GM23338 (cell line): ENCODE data around the gene CASS4. TPM values are rescaled to one million over a fixed set of nuclear protein-coding genes. Genes with fewer than 3 reads are reported as not detected.

Source experiments
- ATAC-seq: fragments of 200-7000 bp; cut with Tn5 transposase; 3 replicates; pipeline ENCODE4 v1.9.1; 2020
- DNase-seq: peaks from one replicate; pipeline ENCODE4 v3.0.0-alpha.2; 2015; ENCODE audit warnings: low spot score
- H2AFZ ChIP-seq: fragments of 200-600 bp; sonication (generic); 2 replicates; pipeline ENCODE4 v1.8.0; 2016; ENCODE audit warnings: antibody characterized with exemption, mild to moderate bottlenecking, moderate library complexity
- H3F3A ChIP-seq: fragments of 200-600 bp; sonication (generic); replicated peaks from 2 replicates; pipeline ENCODE4 v1.8.0; 2017; ENCODE audit warnings: antibody characterized with exemption, mixed run types, low read depth
- H3K27ac ChIP-seq: fragments of 200-600 bp; sonication (generic); 2 replicates; pipeline ENCODE4 v1.6.1; 2016; ENCODE audit warnings: low read depth
- H3K27me3 ChIP-seq: fragments of 200-600 bp; sonication (generic); 2 replicates; pipeline ENCODE4 v1.8.0; 2016; ENCODE audit warnings: mild to moderate bottlenecking, mixed run types, moderate library complexity; ENCODE audit not compliant: insufficient read depth
- H3K36me3 ChIP-seq: fragments of 200-600 bp; sonication (generic); 2 replicates; pipeline ENCODE4 v1.8.0; 2016; ENCODE audit warnings: mild to moderate bottlenecking; ENCODE audit not compliant: insufficient read depth
- H3K4me1 ChIP-seq: fragments of 200-600 bp; sonication (generic); 2 replicates; pipeline ENCODE4 v1.8.0; 2016; ENCODE audit warnings: mild to moderate bottlenecking, moderate library complexity; ENCODE audit not compliant: insufficient read depth
- H3K4me2 ChIP-seq: fragments of 200-600 bp; sonication (generic); 2 replicates; pipeline ENCODE4 v1.7.1; 2017; ENCODE audit warnings: mixed run types
- H3K4me3 ChIP-seq: fragments of 200-600 bp; sonication (generic); 2 replicates; pipeline ENCODE4 v1.6.1; 2016; ENCODE audit warnings: mixed run types
- H3K79me2 ChIP-seq: fragments of 200-600 bp; sonication (generic); replicated peaks from 2 replicates; pipeline ENCODE4 v1.8.0; 2017; ENCODE audit warnings: mild to moderate bottlenecking; ENCODE audit not compliant: insufficient read depth
- H3K9me2 ChIP-seq: fragments of 200-600 bp; sonication (generic); 2 replicates; pipeline ENCODE4 v1.8.0; 2017; ENCODE audit not compliant: insufficient read depth
- H4K20me1 ChIP-seq: fragments of 200-600 bp; sonication (generic); replicated peaks from 2 replicates; pipeline ENCODE4 v1.8.0; 2017; ENCODE audit warnings: mild to moderate bottlenecking; ENCODE audit not compliant: insufficient read depth
- H3K27ac Mint-ChIP-seq: 2 replicates; pipeline ENCODE4 v1.8.0; 2020; ENCODE audit warnings: inconsistent platforms, mild to moderate bottlenecking, moderate library complexity, mixed read lengths
- H3K27me3 Mint-ChIP-seq: 3 replicates; pipeline ENCODE4 v1.8.0; 2022; ENCODE audit warnings: low read depth, mild to moderate bottlenecking, moderate library complexity, mixed read lengths, inconsistent platforms; ENCODE audit not compliant: insufficient read depth, poor library complexity
- H3K36me3 Mint-ChIP-seq: 3 replicates; pipeline ENCODE4 v1.8.0; 2021; ENCODE audit warnings: low read depth, mild to moderate bottlenecking, inconsistent platforms, moderate library complexity, mixed read lengths
- H3K4me1 Mint-ChIP-seq: 3 replicates; pipeline ENCODE4 v1.8.0; 2020; ENCODE audit warnings: mild to moderate bottlenecking, inconsistent platforms, mixed read lengths
- H3K4me3 Mint-ChIP-seq: 3 replicates; pipeline ENCODE4 v1.8.0; 2021; ENCODE audit warnings: moderate library complexity, mild to moderate bottlenecking, inconsistent platforms, mixed read lengths
- H3K9me3 Mint-ChIP-seq: 3 replicates; pipeline ENCODE4 v1.8.0; 2020; ENCODE audit warnings: moderate library complexity, mild to moderate bottlenecking, inconsistent platforms, mixed read lengths
- CREB1 ChIP-seq: fragments of 250-450 bp; sonication (Bioruptor Pico); IDR thresholded peaks from 2 replicates; pipeline ENCODE4 v1.5.0; 2020; ENCODE audit warnings: low read depth, mild to moderate bottlenecking, moderate library complexity
- EZH2 ChIP-seq: fragments of 200-600 bp; sonication (generic); IDR thresholded peaks from one replicate; pipeline ENCODE4 v1.8.0; 2017; ENCODE audit warnings: antibody characterized with exemption, mild to moderate bottlenecking, low read depth; ENCODE audit not compliant: unreplicated experiment
- EZH2phosphoT487 ChIP-seq: fragments of 200-600 bp; sonication (generic); IDR thresholded peaks from one replicate; pipeline ENCODE4 v1.8.1; 2018; ENCODE audit warnings: antibody characterized with exemption; ENCODE audit not compliant: unreplicated experiment
- JUNB ChIP-seq: IDR thresholded peaks from one replicate; pipeline ENCODE4 v1.6.1; 2016; ENCODE audit warnings: antibody characterized with exemption; ENCODE audit not compliant: unreplicated experiment
- NANOG ChIP-seq: IDR thresholded peaks from 2 replicates; pipeline ENCODE4 v1.6.1; 2016; ENCODE audit warnings: antibody characterized with exemption, borderline replicate concordance
- POLR2AphosphoS5 ChIP-seq: IDR thresholded peaks from 2 replicates; pipeline ENCODE4 v1.6.1; 2016; ENCODE audit warnings: antibody characterized with exemption, low read depth
- STAT1 ChIP-seq: IDR thresholded peaks from one replicate; pipeline ENCODE4 v1.6.1; 2016; ENCODE audit warnings: antibody characterized with exemption; ENCODE audit not compliant: unreplicated experiment
- ZNF114 ChIP-seq: fragments of 250-450 bp; sonication (Bioruptor Pico); IDR thresholded peaks from 2 replicates; pipeline ENCODE4 v1.5.0; 2020; ENCODE audit warnings: mild to moderate bottlenecking, moderate library complexity
- ZNF331 ChIP-seq: fragments of 250-450 bp; sonication (Bioruptor Pico); IDR thresholded peaks from 2 replicates; pipeline ENCODE4 v1.5.0; 2020; ENCODE audit warnings: low read depth, mild to moderate bottlenecking, moderate library complexity
- polyA plus RNA-seq: library from polyadenylated mRNA; unstranded; fragments of >200 nt; fragmentation: Nextera tagmentation; extraction: Ambion mirVana; gene quantifications from 2 replicates; pipeline ENCODE4 v1.2.1, GENCODE V29; 2016
- total RNA-seq: library from RNA; depleted of rRNA; stranded (reverse); fragments of >200 nt; shearing (Covaris generic); gene quantifications from 2 replicates; pipeline ENCODE4 v1.2.3, GENCODE V29; 2014
- TF ChIP-seq, protein P1 (sequence below): fragments of 250-450 bp; sonication (Bioruptor Pico); IDR thresholded peaks from 2 replicates; pipeline ENCODE4 v1.5.0; 2020; ENCODE audit warnings: mild to moderate bottlenecking, moderate library complexity
- TF ChIP-seq, protein P2 (sequence below): IDR thresholded peaks from one replicate; pipeline ENCODE4 v1.6.1; 2018; ENCODE audit warnings: antibody characterized with exemption; ENCODE audit not compliant: unreplicated experiment
- TF ChIP-seq, protein P3 (sequence below), 2 experiments: fragments of 200-600 bp in 1 of 2; sonication (generic) in 1 of 2; conservative IDR thresholded peaks; 2 replicates each; pipeline versions ENCODE4 v1.5.1 to v1.6.1; 2016 to 2017; ENCODE audit warnings: antibody characterized with exemption in 2 of 2, low read depth in 2 of 2, mild to moderate bottlenecking in 2 of 2, moderate library complexity in 1 of 2
- TF ChIP-seq, protein P4 (sequence below): IDR thresholded peaks from 2 replicates; pipeline ENCODE4 v1.6.1; 2016; ENCODE audit warnings: antibody characterized with exemption

CASS4 gene
- total and polyA plus RNA-seq, 2 experiments from 2014 or later: not detected

DNA sequence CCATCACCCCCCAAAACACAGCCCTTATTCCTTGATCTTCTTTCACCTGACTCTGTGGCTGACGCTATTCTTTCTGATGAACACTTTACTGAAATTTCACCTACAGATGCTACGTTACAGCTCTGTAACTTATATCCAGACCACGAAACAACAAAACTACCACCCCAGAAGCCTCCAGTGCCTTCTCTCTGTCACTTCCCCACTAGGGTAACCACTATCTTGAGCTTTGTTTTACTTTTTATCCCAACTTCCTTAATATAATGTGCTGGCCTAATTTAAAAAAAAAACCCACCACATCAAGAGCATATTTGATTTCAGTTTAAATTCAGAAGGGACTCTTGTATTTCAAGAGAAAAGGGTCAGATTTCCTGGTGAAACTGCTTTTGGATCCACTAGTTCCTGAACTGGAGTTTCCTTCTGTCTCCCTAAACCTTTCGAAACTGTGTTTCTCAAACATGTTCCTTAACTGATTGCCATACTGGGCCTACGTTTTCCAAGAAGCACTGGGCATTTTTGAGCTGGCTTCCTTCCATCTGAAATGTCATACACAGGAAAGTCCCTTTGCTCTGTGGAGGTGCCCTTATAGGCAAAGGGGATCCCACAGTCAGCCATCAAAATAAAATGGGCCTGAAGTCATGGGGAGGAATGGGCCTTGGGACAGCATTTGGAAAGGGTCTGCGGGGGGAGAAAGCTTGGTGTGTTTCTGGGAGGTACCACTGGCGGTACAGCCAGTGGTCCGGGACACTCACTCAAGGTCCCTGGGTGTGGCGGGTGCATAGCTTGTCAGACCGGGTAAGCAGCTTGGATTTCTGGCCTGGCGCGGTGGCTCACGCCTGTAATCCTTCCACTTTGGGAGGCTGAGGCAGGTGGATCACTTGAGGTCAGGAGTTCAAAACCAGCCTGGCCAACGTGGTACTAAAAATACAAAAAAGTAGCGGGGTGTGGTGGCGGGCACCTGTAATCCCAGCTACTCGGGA, 30.6 kb downstream of the CASS4 start:
- no peak overlapping the region for H3K4me3 ChIP-seq
- DNase-seq (no peak), ATAC-seq (no peak)
- no peaks in the 10 kb centered on the region for H3K36me3 Mint-ChIP-seq
- no peaks in the 10 kb centered on the region for H3K4me1 ChIP-seq
- no peak overlapping the region for H3K27ac ChIP-seq
- H2AFZ ChIP-seq: no peak overlapping the region
- H3K36me3 ChIP-seq: no peaks in the 10 kb centered on the region
- H3K79me2 ChIP-seq: no peaks in the 10 kb centered on the region
- H3K4me2 ChIP-seq: no peak overlapping the region
- no peak overlapping the region for H3K27ac Mint-ChIP-seq
- H3K9me2 ChIP-seq: no peaks in the 10 kb centered on the region
- no peaks in the 10 kb centered on the region for H3K9me3 Mint-ChIP-seq
- no peaks in the 10 kb centered on the region for H3K27me3 ChIP-seq
- TF ChIP-seq STAT1 (no peak), EZH2 (no peak), POLR2AphosphoS5 (no peak), ZNF114 (CRISPR knock-in tag) (no peak), NANOG (no peak), JUNB (no peak), EZH2phosphoT487 (no peak), CREB1 (CRISPR knock-in tag) (no peak), ZNF331 (no peak)
- TF ChIP-seq, protein P1, sequence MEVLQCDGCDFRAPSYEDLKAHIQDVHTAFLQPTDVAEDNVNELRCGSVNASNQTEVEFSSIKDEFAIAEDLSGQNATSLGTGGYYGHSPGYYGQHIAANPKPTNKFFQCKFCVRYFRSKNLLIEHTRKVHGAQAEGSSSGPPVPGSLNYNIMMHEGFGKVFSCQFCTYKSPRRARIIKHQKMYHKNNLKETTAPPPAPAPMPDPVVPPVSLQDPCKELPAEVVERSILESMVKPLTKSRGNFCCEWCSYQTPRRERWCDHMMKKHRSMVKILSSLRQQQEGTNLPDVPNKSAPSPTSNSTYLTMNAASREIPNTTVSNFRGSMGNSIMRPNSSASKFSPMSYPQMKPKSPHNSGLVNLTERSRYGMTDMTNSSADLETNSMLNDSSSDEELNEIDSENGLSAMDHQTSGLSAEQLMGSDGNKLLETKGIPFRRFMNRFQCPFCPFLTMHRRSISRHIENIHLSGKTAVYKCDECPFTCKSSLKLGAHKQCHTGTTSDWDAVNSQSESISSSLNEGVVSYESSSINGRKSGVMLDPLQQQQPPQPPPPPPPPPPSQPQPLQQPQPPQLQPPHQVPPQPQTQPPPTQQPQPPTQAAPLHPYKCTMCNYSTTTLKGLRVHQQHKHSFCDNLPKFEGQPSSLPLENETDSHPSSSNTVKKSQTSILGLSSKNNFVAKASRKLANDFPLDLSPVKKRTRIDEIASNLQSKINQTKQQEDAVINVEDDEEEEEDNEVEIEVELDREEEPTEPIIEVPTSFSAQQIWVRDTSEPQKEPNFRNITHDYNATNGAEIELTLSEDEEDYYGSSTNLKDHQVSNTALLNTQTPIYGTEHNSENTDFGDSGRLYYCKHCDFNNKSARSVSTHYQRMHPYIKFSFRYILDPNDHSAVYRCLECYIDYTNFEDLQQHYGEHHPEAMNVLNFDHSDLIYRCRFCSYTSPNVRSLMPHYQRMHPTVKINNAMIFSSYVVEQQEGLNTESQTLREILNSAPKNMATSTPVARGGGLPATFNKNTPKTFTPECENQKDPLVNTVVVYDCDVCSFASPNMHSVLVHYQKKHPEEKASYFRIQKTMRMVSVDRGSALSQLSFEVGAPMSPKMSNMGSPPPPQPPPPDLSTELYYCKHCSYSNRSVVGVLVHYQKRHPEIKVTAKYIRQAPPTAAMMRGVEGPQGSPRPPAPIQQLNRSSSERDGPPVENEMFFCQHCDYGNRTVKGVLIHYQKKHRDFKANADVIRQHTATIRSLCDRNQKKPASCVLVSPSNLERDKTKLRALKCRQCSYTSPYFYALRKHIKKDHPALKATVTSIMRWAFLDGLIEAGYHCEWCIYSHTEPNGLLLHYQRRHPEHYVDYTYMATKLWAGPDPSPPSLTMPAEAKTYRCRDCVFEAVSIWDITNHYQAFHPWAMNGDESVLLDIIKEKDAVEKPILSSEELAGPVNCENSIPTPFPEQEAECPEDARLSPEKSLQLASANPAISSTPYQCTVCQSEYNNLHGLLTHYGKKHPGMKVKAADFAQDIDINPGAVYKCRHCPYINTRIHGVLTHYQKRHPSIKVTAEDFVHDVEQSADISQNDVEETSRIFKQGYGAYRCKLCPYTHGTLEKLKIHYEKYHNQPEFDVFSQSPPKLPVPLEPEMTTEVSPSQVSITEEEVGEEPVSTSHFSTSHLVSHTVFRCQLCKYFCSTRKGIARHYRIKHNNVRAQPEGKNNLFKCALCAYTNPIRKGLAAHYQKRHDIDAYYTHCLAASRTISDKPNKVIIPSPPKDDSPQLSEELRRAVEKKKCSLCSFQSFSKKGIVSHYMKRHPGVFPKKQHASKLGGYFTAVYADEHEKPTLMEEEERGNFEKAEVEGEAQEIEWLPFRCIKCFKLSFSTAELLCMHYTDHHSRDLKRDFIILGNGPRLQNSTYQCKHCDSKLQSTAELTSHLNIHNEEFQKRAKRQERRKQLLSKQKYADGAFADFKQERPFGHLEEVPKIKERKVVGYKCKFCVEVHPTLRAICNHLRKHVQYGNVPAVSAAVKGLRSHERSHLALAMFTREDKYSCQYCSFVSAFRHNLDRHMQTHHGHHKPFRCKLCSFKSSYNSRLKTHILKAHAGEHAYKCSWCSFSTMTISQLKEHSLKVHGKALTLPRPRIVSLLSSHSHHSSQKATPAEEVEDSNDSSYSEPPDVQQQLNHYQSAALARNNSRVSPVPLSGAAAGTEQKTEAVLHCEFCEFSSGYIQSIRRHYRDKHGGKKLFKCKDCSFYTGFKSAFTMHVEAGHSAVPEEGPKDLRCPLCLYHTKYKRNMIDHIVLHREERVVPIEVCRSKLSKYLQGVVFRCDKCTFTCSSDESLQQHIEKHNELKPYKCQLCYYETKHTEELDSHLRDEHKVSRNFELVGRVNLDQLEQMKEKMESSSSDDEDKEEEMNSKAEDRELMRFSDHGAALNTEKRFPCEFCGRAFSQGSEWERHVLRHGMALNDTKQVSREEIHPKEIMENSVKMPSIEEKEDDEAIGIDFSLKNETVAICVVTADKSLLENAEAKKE: no peak
- TF ChIP-seq, protein P2, sequence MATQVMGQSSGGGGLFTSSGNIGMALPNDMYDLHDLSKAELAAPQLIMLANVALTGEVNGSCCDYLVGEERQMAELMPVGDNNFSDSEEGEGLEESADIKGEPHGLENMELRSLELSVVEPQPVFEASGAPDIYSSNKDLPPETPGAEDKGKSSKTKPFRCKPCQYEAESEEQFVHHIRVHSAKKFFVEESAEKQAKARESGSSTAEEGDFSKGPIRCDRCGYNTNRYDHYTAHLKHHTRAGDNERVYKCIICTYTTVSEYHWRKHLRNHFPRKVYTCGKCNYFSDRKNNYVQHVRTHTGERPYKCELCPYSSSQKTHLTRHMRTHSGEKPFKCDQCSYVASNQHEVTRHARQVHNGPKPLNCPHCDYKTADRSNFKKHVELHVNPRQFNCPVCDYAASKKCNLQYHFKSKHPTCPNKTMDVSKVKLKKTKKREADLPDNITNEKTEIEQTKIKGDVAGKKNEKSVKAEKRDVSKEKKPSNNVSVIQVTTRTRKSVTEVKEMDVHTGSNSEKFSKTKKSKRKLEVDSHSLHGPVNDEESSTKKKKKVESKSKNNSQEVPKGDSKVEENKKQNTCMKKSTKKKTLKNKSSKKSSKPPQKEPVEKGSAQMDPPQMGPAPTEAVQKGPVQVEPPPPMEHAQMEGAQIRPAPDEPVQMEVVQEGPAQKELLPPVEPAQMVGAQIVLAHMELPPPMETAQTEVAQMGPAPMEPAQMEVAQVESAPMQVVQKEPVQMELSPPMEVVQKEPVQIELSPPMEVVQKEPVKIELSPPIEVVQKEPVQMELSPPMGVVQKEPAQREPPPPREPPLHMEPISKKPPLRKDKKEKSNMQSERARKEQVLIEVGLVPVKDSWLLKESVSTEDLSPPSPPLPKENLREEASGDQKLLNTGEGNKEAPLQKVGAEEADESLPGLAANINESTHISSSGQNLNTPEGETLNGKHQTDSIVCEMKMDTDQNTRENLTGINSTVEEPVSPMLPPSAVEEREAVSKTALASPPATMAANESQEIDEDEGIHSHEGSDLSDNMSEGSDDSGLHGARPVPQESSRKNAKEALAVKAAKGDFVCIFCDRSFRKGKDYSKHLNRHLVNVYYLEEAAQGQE: no peak
- TF ChIP-seq, protein P3, sequence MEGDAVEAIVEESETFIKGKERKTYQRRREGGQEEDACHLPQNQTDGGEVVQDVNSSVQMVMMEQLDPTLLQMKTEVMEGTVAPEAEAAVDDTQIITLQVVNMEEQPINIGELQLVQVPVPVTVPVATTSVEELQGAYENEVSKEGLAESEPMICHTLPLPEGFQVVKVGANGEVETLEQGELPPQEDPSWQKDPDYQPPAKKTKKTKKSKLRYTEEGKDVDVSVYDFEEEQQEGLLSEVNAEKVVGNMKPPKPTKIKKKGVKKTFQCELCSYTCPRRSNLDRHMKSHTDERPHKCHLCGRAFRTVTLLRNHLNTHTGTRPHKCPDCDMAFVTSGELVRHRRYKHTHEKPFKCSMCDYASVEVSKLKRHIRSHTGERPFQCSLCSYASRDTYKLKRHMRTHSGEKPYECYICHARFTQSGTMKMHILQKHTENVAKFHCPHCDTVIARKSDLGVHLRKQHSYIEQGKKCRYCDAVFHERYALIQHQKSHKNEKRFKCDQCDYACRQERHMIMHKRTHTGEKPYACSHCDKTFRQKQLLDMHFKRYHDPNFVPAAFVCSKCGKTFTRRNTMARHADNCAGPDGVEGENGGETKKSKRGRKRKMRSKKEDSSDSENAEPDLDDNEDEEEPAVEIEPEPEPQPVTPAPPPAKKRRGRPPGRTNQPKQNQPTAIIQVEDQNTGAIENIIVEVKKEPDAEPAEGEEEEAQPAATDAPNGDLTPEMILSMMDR (conservative IDR thresholded peaks at IDR 0.05; ENCODE audit: low read depth in 2 of 2): no peak
- TF ChIP-seq, protein P4, sequence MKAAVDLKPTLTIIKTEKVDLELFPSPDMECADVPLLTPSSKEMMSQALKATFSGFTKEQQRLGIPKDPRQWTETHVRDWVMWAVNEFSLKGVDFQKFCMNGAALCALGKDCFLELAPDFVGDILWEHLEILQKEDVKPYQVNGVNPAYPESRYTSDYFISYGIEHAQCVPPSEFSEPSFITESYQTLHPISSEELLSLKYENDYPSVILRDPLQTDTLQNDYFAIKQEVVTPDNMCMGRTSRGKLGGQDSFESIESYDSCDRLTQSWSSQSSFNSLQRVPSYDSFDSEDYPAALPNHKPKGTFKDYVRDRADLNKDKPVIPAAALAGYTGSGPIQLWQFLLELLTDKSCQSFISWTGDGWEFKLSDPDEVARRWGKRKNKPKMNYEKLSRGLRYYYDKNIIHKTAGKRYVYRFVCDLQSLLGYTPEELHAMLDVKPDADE: no peak
- H4K20me1 ChIP-seq: no peaks in the 10 kb centered on the region
- no peaks in the 10 kb centered on the region; the same call in 2 of the 3 replicates for H3K4me1 Mint-ChIP-seq
- H3K4me3 Mint-ChIP-seq: no peak overlapping the region
- H3K27me3 Mint-ChIP-seq: peaks cover 8% of the 10 kb centered on the region
- H3F3A ChIP-seq: no peaks in the 10 kb centered on the region
